Thyroid gland (tissue), 4 donors: ENCODE measurements around the gene NTF3.

Experiments used
- POLR2A ChIP-seq, 2 donors: fragments of 450-650 bp; IDR thresholded peaks; one replicate each; pipeline ENCODE4 v1.6.1; 2017; ENCODE audit warnings: antibody characterized with exemption in 2 of 2, mild to moderate bottlenecking in 2 of 2, moderate library complexity in 1 of 2
- TF ChIP-seq, protein P1 (sequence below), 6 experiments: fragments of 200-600 bp in 3 of 6; fragments of 450-650 bp in 3 of 6; sonication (generic) in 3 of 6; IDR thresholded peaks; one replicate each; pipeline ENCODE4 v1.5.1; 2016 to 2019; ENCODE audit warnings: antibody characterized with exemption in 6 of 6, mild to moderate bottlenecking in 2 of 6, inconsistent platforms in 1 of 6, moderate library complexity in 1 of 6

DNA sequence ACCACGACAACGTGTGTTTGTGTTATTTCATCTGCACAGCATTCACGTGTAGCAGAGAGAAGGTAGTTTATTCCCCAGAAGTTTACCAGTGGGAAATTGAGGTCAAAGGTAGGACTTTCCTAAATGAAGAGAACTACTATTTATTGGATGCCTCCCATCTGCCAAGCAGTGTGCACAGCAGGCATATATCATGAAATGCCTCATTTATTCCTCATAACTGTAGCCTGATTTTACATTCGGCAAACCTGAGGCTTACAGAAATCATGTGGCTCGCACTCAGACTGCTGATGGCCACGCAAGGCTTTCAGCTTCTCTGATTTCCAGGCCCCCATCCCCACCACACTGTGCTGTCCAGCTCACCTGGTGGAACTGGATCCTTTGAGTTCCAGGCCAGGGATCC, 33.5 kb downstream of the NTF3 start:
- no peak for TF ChIP-seq POLR2A (IDR thresholded peaks at IDR 0.05)
- TF ChIP-seq, protein P1, sequence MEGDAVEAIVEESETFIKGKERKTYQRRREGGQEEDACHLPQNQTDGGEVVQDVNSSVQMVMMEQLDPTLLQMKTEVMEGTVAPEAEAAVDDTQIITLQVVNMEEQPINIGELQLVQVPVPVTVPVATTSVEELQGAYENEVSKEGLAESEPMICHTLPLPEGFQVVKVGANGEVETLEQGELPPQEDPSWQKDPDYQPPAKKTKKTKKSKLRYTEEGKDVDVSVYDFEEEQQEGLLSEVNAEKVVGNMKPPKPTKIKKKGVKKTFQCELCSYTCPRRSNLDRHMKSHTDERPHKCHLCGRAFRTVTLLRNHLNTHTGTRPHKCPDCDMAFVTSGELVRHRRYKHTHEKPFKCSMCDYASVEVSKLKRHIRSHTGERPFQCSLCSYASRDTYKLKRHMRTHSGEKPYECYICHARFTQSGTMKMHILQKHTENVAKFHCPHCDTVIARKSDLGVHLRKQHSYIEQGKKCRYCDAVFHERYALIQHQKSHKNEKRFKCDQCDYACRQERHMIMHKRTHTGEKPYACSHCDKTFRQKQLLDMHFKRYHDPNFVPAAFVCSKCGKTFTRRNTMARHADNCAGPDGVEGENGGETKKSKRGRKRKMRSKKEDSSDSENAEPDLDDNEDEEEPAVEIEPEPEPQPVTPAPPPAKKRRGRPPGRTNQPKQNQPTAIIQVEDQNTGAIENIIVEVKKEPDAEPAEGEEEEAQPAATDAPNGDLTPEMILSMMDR (IDR thresholded peaks at IDR 0.05): no peak
